ENCODE measurements around the gene SEC14L1. TPM values are rescaled to one million over a fixed set of nuclear protein-coding genes. Genes with fewer than 3 reads are reported as not detected.

The SEC14L1 gene
- total and polyA plus RNA-seq, 2 of the 8 experiments (the other 6 are each of a cell fraction or from before 2014, with no cell fraction given) = 27.2 to 74.4 TPM

GRCh38 chr17:77222356-77222755 is 81.6 kb downstream of the SEC14L1 start:
- H2BK5ac ChIP-seq (ENCODE audit: low read depth, low read length) = no peak overlapping the region
- FAIRE-seq = no peak
- no peaks in the 10 kb centered on the region for H3K23me2 ChIP-seq (ENCODE audit: low read depth, low read length)
- H3K27me3 ChIP-seq (replicated peaks in 1 of 4; ENCODE audit: control insufficient read depth in 3 of 4, extremely low read depth in 1 of 4, insufficient read depth in 3 of 4, low read length in 3 of 4) = no peaks in the 10 kb centered on the region
- DNase-seq (ENCODE audit: low read depth in 1 of 2, low spot score in 2 of 2) = no peak
- no peak overlapping the region for H2BK15ac ChIP-seq (ENCODE audit: low read length)
- H3K9me3 ChIP-seq (ENCODE audit: insufficient read depth in 2 of 2, low read depth in 1 of 2, low read length in 1 of 2) = no peaks in the 10 kb centered on the region
- H3K36me3 ChIP-seq (ENCODE audit: control insufficient read depth in 2 of 4, insufficient read depth in 4 of 4, low read length in 3 of 4) = no peaks in the 10 kb centered on the region; a peak in 1 of 8 replicates
- H3K4ac ChIP-seq (replicated peaks; ENCODE audit: insufficient read length, low read depth, low read length) = no peak overlapping the region
- H3K18ac ChIP-seq (ENCODE audit: extremely low read depth, low read length) = no peak overlapping the region
- ChIA-PET POLR2A (ENCODE audit: partially characterized antibody) (interaction anchor here (0.8 kb wide), 1 partner anchor 9 kb away, joined by 5 read pairs; no protein-coding TSS in a partner anchor), CTCF (ENCODE audit: partially characterized antibody) (interaction anchor here (1.5 to 1.8 kb wide), 3 partner anchors 34 to 136 kb away, joined by 3 to 5 read pairs (median 4); no protein-coding TSS in a partner anchor)
- no peak overlapping the region for H4K5ac ChIP-seq (ENCODE audit: insufficient read length, low read depth, low read length)
- no peak overlapping the region for H2BK120ac ChIP-seq (replicated peaks; ENCODE audit: low read depth, low read length)
- no peak overlapping the region for H3K56ac ChIP-seq (replicated peaks; ENCODE audit: insufficient read length, low read depth, low read length)
- no peak overlapping the region for H2AK5ac ChIP-seq (ENCODE audit: low read depth, low read length)
- peaks cover 0 to 4% (median 0%) of the 10 kb centered on the region in 4 experiments; a peak in 1 of 7 replicates for H3K4me1 ChIP-seq (replicated peaks in 1 of 4; ENCODE audit: control insufficient read depth in 3 of 4, insufficient read depth in 4 of 4, low read length in 3 of 4)
- H3K14ac ChIP-seq (ENCODE audit: insufficient read length) = no peak overlapping the region
- 89% methylated on average over 7 of the region's 7 CpGs; no CpG with 5 or more reads in 1 of the 2 experiments for WGBS, 2 experiments (ENCODE audit: extremely low coverage in 1 of 2, insufficient coverage in 1 of 2, insufficient read length in 1 of 2, insufficient replicate concordance in 2 of 2, low coverage in 1 of 2, low lambda C conversion rate in 2 of 2, missing lambda C conversion rate in 1 of 2)
- H3K23ac ChIP-seq (ENCODE audit: insufficient read length) = no peak overlapping the region
- H4K91ac ChIP-seq (replicated peaks; ENCODE audit: insufficient read length, low read length) = no peak overlapping the region
- H2BK20ac ChIP-seq (ENCODE audit: low read length) = no peak overlapping the region
- no peaks in the 10 kb centered on the region for H3K79me2 ChIP-seq (ENCODE audit: control insufficient read depth in 1 of 2, insufficient read depth in 2 of 2, low read length in 2 of 2)
- no peak overlapping the region for H3K27ac ChIP-seq (ENCODE audit: low read depth, low read length)
- no peak overlapping the region for H3K4me3 ChIP-seq (ENCODE audit: extremely low read depth in 1 of 4, insufficient read depth in 2 of 4, low read depth in 3 of 4, low read length in 4 of 4)
- H4K20me1 ChIP-seq (replicated peaks in 1 of 2; ENCODE audit: control insufficient read depth in 1 of 2, insufficient read depth in 2 of 2, low read length in 2 of 2) = no peaks in the 10 kb centered on the region
- H4K8ac ChIP-seq (ENCODE audit: extremely low read depth, insufficient read depth, low read length) = no peak overlapping the region
- no peak overlapping the region for H3K4me2 ChIP-seq (ENCODE audit: insufficient read depth in 1 of 2, low read depth in 2 of 2, low read length in 2 of 2)
- H3K9ac ChIP-seq (replicated peaks in 1 of 4; ENCODE audit: extremely low read depth in 1 of 4, low read depth in 3 of 4, low read length in 3 of 4) = no peak overlapping the region
- no peak overlapping the region for H2BK12ac ChIP-seq (ENCODE audit: low read depth, low read length)
- no peak overlapping the region for H2AFZ ChIP-seq (ENCODE audit: low read length)
- no peaks in the 10 kb centered on the region for H3K79me1 ChIP-seq (ENCODE audit: low read depth, low read length)
- TF ChIP-seq PHF8 (conservative IDR thresholded peaks at IDR 0.05; ENCODE audit: low read depth, low read length) (no peak), ATF3 (IDR thresholded peaks at IDR 0.05; ENCODE audit: insufficient read depth, low read depth, low read length) (no peak), CHD1 (IDR thresholded peaks at IDR 0.05; ENCODE audit: low read depth, low read length) (no peak), BRCA1 (IDR thresholded peaks at IDR 0.05; ENCODE audit: low read depth, low read length) (no peak), RXRA (IDR thresholded peaks at IDR 0.05; ENCODE audit: insufficient read depth, low read depth, low read length) (no peak), USF2 (IDR thresholded peaks at IDR 0.05; ENCODE audit: low read length) (no peak), MAX (IDR thresholded peaks at IDR 0.05) (no peak), ZNF274 (IDR thresholded peaks at IDR 0.05; ENCODE audit: borderline replicate concordance, extremely low read depth, low read length) (no peak), CTBP2 (IDR thresholded peaks at IDR 0.05; ENCODE audit: borderline replicate concordance, insufficient read depth, insufficient read length, low read length) (no peak), CBX5 (IDR thresholded peaks at IDR 0.05; ENCODE audit: low read depth, low read length) (no peak), FOSL1 (IDR thresholded peaks at IDR 0.05; ENCODE audit: insufficient read depth, low read depth, low read length) (no peak), SP2 (IDR thresholded peaks at IDR 0.05; ENCODE audit: low read length) (no peak)
